Ishikawa (cell line): Measurements from ENCODE around the gene PCBP3.

Source experiments
- CEBPB ChIP-seq: IDR thresholded peaks from 2 replicates; pipeline ENCODE4 v1.6.1; 2012
- CREB1 ChIP-seq: IDR thresholded peaks from 2 replicates; pipeline ENCODE4 v1.6.1; 2012; ENCODE audit warnings: low read depth
- EGR1 ChIP-seq: IDR thresholded peaks from 2 replicates; pipeline ENCODE4 v1.6.1; 2012
- EP300 ChIP-seq: IDR thresholded peaks from 2 replicates; pipeline ENCODE4 v1.6.1; 2012; ENCODE audit warnings: borderline replicate concordance
- NFIC ChIP-seq: IDR thresholded peaks from 2 replicates; pipeline ENCODE4 v1.6.1; 2012
- RAD21 ChIP-seq: IDR thresholded peaks from 2 replicates; pipeline ENCODE4 v1.6.1; 2012; ENCODE audit warnings: low read depth
- TAF1 ChIP-seq: IDR thresholded peaks from 2 replicates; pipeline ENCODE4 v1.6.1; 2012; ENCODE audit warnings: low read depth, mild to moderate bottlenecking
- TEAD4 ChIP-seq: IDR thresholded peaks from 2 replicates; pipeline ENCODE4 v1.6.1; 2012
- USF1 ChIP-seq: IDR thresholded peaks from 2 replicates; pipeline ENCODE4 v1.6.1; 2012
- YY1 ChIP-seq: IDR thresholded peaks from 2 replicates; pipeline ENCODE4 v1.6.1; 2012; ENCODE audit warnings: low read depth
- TF ChIP-seq, protein P1 (sequence below): IDR thresholded peaks from 2 replicates; pipeline ENCODE4 v1.6.1; 2012

DNA sequence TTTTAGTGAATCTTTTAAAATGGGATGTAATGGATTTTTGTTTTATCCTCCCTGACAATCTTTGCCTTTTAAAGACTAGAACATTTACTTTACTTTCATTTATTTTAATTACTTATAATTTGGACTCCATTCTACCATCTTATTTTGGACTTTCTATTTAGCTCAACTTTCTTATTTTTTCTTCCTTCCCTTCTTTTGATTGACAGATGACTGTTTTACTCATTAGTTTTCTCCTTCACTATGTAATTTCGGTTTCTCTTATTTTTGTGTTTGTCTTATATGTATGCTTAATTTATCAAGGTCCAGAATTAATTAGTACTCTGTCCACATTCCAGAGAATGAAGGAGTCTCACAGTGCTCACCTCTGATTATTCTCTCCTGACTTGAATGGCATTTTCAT is 109.9 kb downstream of the PCBP3 start:
- TF ChIP-seq CREB1 = no peak
- no peak for TF ChIP-seq NFIC
- no peak for TF ChIP-seq USF1
- TF ChIP-seq EP300 = no peak
- no peak for TF ChIP-seq EGR1
- no peak for TF ChIP-seq TAF1
- TF ChIP-seq CEBPB = no peak
- TF ChIP-seq YY1 = no peak
- TF ChIP-seq TEAD4 = no peak
- TF ChIP-seq, protein P1, sequence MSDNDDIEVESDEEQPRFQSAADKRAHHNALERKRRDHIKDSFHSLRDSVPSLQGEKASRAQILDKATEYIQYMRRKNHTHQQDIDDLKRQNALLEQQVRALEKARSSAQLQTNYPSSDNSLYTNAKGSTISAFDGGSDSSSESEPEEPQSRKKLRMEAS = no peak
- TF ChIP-seq RAD21 = no peak
